GM19463 (cell line): ENCODE results near the gene TIMM23B.
"Not testable (repeated sequence)": the region's sequence is repeated elsewhere in the genome, so short reads cannot be mapped to it uniquely, and the experiment has no call there.

Source experiments
- ATAC-seq: cut with Tn5 transposase; IDR thresholded peaks from one replicate; pipeline ENCODE4 v1.9.1; 2021; ENCODE audit warnings: mild to moderate bottlenecking, moderate library complexity; ENCODE audit not compliant: unreplicated experiment

The TIMM23B gene

DNA sequence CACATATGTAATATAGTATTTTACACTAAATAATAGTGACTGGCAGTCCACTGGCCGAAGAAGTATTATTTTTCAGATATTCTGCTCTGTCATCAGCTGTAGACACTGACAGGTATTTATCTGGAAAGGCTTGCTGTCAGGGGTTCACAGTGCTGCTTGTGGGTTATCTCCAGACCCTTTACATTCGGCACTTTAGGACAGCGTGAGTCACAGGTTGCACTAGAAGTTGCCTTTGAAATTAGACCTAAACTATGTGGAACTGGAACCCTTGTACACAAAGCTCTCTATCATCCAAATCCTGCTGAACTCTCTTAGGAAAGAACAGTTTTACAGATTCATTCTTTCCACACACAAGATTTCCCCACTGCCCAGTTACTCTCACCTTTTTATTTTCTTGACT, 30.2 kb downstream of the TIMM23B start:
- not testable (repeated sequence) for ATAC-seq

DNA sequence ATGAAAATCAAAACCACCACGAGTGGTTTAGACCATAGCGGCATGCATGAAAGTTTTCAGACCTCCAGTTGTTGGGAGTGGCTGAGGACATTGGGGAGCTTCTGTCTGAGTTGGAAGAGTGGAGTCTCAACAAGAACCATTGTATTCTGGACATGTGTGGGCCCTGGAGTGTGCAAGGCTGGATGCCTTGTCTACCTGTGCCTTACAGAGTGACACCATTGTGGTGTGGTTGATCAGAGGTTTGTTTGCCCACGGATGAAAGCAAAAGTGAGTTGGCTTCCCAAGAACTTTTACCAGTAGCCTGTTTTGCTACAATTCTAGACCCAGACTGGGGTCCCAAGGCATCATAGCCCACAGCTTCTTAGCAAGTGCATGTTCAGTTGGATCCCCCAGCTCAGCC, 35.9 kb downstream of the TIMM23B start:
- not testable (repeated sequence) for ATAC-seq

DNA sequence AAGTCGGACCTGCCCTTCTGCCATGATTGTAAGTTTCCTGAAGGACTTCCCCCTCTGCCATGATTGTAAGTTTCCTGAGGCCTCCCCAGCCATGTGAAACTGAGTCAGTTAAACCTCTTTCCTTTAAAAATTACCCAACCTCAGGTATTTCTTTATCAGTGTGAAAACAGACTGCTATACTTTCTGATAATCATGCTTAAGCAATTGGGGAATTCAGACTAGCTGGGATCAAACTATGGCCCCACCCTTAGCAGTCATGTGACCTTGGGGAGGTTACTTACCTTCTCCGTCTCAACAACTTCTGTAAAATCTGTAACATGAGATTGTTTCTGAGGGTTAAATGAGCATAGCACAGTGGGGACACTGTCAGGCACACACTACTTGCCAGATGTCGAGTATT, 45.4 kb downstream of the TIMM23B start:
- ATAC-seq = not testable (repeated sequence)

DNA sequence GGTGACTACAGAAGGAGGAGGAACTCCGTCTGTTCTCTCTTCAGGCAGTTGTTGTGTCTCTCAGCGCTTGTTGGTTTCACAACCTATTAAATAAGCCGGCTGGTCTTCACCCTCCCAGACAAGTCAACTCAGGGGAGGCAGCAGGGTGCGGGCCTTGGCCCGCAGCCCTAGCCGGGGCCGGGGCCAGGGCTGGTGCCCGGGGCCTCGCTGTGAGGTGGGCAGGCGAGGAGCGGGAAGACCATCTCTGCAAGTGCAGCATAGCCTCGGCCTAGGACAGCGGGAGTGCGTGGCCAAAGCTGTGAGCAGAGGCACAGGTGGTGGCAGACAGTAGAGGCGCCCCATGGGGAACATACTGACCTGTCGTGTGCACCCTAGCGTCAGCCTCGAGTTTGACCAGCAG, 46.5 kb downstream of the TIMM23B start, which contains the start of gene AGAP6:
Gene AGAP6, plus strand, starts transcription at position 31 of the 400 bp plus-strand sequence. Its CDS starts 310 bp downstream, at position 341.
- not testable (repeated sequence) for ATAC-seq

DNA sequence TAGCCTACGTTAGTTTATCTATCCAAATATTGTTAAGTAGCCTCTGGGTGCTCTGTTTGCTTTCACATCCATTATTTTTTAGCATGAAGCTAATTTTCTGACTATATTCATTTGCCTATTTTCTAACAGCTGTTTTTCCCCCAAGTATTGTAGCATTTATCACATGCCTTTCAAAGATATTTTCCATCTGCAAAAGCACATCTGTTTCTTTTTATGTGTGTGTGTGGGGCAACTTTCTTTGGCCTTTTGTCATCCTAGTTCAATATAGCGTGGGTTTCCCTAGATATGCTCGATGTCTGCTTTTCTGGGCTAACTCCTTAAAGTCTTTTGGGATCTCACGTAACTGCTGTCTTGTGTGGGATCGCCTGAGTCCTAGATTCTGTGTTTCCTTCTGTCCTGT, 53.5 kb downstream of the TIMM23B start:
- not testable (repeated sequence) for ATAC-seq

DNA sequence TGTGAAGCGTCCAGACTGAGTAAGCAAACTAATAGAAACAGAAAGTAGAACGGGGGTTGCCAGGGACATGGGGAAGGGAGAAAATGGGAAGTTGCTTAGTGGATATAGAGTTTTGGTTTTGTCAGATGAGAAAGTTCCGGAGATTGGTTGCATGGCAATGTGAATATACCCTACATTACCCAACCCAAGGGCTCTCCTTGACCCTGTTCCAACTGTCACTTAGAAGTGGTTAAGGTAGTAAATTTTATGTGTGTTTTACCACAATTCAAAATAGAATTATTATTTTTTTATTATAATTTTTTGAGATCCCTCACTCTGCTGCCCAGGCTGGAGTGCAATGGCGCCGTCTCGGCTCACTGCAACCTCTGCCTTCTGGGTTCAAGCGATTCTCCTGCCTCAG, 72.2 kb downstream of the TIMM23B start:
- ATAC-seq = not testable (repeated sequence)

DNA sequence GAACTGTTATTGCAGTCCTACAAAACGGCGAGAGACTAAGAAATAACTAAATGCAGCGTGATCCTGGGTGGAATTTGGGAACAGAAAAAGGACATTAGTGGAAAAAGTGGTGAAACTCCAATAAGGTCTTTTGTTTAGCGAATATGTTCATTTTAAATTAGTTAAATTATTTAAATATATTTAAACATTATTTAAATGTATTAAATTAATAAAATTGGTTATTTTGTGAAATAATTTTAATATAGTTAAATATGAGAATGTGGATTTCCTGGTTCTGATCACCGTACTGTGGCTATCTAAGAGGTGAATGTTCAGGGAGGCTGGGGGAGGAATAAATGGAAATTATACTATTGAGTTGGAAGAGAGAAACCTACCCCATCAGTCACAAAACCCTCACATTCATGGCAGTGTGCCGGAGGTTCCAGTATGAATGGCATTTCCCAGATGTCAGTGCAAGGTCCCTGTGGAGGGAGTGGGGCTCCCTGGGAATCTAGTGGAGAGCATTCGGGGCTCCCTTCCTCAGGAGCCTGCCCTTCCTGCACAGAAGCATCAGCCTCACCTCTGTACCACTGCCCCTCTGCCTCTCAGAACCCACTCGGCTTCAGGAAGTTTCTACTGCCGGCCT, 73.9 kb downstream of the TIMM23B start:
- ATAC-seq = not testable (repeated sequence)

DNA sequence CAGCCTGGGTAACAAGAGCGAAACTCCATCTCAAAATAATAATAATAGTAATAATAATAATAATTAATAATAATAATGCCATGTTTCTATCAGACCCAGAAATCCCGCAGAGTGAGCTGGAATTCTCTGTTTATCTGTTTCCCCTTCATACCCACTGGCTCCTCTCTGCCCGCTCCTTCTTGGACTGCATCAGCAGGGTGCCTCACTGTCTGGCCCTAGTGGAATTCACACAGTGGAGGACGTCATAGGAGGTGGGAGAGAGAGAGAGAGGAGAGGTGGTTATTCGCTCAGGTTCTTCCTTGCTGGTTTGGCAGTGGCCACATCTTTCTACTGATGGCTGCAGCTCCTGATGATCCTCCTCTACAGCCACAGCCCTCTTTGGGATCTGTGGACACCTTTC, 75.1 kb downstream of the TIMM23B start:
- not testable (repeated sequence) for ATAC-seq

DNA sequence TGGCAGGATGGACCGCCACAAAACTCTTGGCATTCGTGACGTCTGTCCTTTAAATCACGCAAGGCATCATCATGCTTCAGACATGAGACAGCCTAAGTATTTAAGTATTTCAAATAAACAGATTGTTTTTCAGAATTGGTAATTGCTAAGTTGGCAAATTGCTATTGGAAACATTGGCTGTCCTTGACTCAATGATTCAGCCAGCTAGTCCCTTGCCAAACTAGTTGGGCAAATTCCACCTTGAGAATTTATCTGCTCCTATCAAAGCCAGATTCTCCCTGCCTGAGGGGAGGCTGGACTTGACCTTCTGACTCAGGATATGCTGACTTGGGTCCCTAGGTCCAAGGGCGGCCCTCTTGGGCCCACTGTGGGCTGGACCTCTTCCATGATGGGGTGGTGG, 75.8 kb downstream of the TIMM23B start:
- ATAC-seq = not testable (repeated sequence)

DNA sequence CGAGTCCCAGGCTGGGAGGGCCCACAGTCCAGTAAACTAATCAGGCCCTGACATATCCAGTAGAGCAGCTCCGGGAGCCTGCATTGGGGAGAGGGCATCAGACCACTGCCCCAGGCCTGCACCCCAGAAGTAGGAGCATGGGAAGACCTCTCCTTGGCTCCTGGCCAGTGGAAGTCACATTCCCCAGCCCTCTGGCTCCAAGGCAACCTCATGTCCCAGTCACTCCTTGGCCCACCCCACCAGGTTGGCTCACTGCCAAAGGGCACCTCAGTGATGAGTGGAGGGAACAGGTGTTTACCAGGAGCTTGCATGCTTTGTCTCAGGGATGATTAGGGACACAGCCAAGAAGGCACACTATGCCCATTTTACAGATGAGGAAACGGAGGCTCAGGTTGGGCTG, 77.4 kb downstream of the TIMM23B start:
- not testable (repeated sequence) for ATAC-seq

DNA sequence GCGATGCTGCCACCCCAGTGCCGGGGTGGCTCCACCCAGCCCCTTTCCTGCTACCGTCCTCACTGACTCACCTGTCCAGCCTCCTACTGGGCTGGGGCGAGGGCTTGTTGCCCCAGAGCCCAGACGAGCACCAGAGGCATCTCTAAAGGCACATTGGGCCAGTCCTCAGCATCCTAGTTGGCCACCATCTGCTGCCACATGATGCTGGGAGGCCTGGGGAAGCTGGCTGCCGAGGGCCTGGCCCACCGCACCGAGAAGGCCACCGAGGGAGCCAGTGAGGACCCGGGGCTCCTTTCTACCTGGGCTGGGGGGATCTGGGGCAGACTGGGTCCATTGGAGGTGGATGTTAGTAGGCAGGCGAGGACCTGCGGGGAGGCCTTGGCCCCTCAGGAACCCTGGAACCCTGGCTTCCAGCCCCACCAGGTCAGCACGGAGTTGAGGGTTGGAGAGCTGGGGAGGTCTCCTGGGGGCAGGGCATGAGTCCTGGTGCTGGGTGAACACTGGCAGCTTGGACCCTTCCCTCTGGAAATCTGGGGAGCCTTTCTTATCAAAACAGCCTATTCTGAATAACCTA, 78.7 kb downstream of the TIMM23B start:
- ATAC-seq = not testable (repeated sequence)

DNA sequence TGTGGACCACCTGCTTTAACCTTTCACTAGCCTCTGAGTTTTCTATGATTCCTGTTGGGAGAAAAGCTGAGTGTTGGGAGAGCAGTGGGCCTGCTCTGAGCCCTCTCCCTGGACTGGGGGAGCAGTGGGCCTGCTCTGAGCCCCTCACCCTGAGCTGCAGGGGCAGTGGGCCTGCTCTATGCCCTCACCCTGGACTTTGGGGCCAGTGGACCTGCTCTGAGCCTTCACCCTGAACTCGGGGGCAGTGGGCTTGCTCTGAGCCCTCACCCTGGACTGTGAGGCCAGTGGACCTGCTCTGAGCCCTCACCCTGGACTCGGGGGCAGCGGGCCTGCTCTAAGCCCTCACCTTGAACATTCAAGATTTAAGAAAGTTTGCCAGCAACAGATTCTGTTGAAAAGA, 79.8 kb downstream of the TIMM23B start:
- ATAC-seq = no peak
